H1 (cell line): ENCODE measurements around the gene TBC1D2. TPM values are rescaled to one million over a fixed set of nuclear protein-coding genes. Genes with fewer than 3 reads are reported as not detected.

Experiments used
- CBX8 ChIP-seq: fragments of 300-800, 300-1000 bp; sonication (generic); IDR thresholded peaks from 2 replicates; pipeline ENCODE4 v1.7.1; 2016; ENCODE audit warnings: low read depth, low read length, borderline replicate concordance
- CEBPB ChIP-seq: IDR thresholded peaks from 2 replicates; pipeline ENCODE4 v1.6.1; 2012; ENCODE audit warnings: low read depth, low read length
- CTBP2 ChIP-seq: IDR thresholded peaks from 2 replicates; pipeline ENCODE4 v1.7.0; 2011; ENCODE audit warnings: borderline replicate concordance, mild to moderate bottlenecking, moderate library complexity, mixed read lengths, low read length; ENCODE audit not compliant: insufficient read depth, insufficient read length
- KDM4A ChIP-seq: IDR thresholded peaks from one replicate; pipeline ENCODE4 v1.7.1; 2012; ENCODE audit warnings: low read depth, mild to moderate bottlenecking, moderate library complexity, low read length, inconsistent platforms; ENCODE audit not compliant: severe bottlenecking
- RXRA ChIP-seq: IDR thresholded peaks from 2 replicates; pipeline ENCODE4 v1.6.1; 2011; ENCODE audit warnings: low read depth, mild to moderate bottlenecking, low read length, moderate library complexity; ENCODE audit not compliant: insufficient read depth
- SP1 ChIP-seq: IDR thresholded peaks from 2 replicates; pipeline ENCODE4 v1.6.1; 2011; ENCODE audit warnings: low read depth, low read length
- ZNF274 ChIP-seq: IDR thresholded peaks from 2 replicates; pipeline ENCODE4 v1.7.0; 2012; ENCODE audit warnings: low read length, borderline replicate concordance; ENCODE audit errors: extremely low read depth
- polyA plus RNA-seq, 7 experiments: library from polyadenylated mRNA; depleted of rRNA in 3 of 7; stranded (reverse) in 5 of 7; unstranded in 2 of 7; fragments of >200 nt in 5 of 7; fragments of 200-250 nt in 2 of 7; gene quantifications; 1 replicate in 5 of 7; 2 replicates in 1 of 7; 4 replicates in 1 of 7; pipeline versions ENCODE4 v1.2.1 to v1.2.3, GENCODE V29; 2011 to 2013; ENCODE audit warnings: missing spikeins in 2 of 7, mixed read lengths in 2 of 7
- total RNA-seq: library from RNA; stranded (reverse); fragmentation: NEBNext Ultra II Directional; extraction: Animal tissue kit (Norgen Biotek cat#: 25700); gene quantifications from 2 replicates; pipeline ENCODE4 v1.2.1, GENCODE V29; 2021

Gene TBC1D2
- total and polyA plus RNA-seq, 2 of the 8 experiments (the other 6 are each of a cell fraction or from before 2014, with no cell fraction given) = 7.4 TPM

- no peak for TF ChIP-seq RXRA
- no peak for TF ChIP-seq KDM4A
- TF ChIP-seq CBX8 = no peak
- TF ChIP-seq ZNF274 = no peak
- no peak for TF ChIP-seq CEBPB
- TF ChIP-seq CTBP2 = no peak
- TF ChIP-seq SP1 = no peak
These were observed 40.2 kb downstream of the TBC1D2 start (continued) for GRCh38 chr9:98215271-98215670.
